PFSK-1 (cell line): Measurements from ENCODE around the gene GTF2F1.

ENCODE experiments used
- POLR2AphosphoS5 ChIP-seq: IDR thresholded peaks from 2 replicates; pipeline ENCODE4 v1.6.1; 2012; ENCODE audit warnings: low read depth, mild to moderate bottlenecking, control low read depth, low read length, moderate library complexity
- REST ChIP-seq, 2 experiments: IDR thresholded peaks; 2 replicates each; pipeline versions ENCODE4 v1.6.1 to v1.8.0; 2011 to 2012; ENCODE audit warnings: low read depth in 2 of 2, low read length in 2 of 2, control low read depth in 1 of 2, inconsistent platforms in 1 of 2, mild to moderate bottlenecking in 1 of 2, moderate library complexity in 1 of 2; ENCODE audit not compliant: insufficient read depth in 1 of 2
- SIN3A ChIP-seq: IDR thresholded peaks from 2 replicates; pipeline ENCODE4 v1.6.1; 2012; ENCODE audit warnings: mild to moderate bottlenecking, low read length, moderate library complexity, borderline replicate concordance; ENCODE audit not compliant: insufficient read depth
- TAF1 ChIP-seq: IDR thresholded peaks from 2 replicates; pipeline ENCODE4 v1.6.1; 2012; ENCODE audit warnings: low read length, control low read depth, borderline replicate concordance; ENCODE audit not compliant: insufficient read depth

GRCh38 chr19:6343462-6343861 is 49.5 kb downstream of the GTF2F1 start:
- TF ChIP-seq POLR2AphosphoS5, result no peak
- TF ChIP-seq SIN3A, result no peak
- TF ChIP-seq REST (IDR thresholded peaks at IDR 0.05; ENCODE audit: insufficient read depth in 1 of 2, low read depth in 2 of 2, low read length in 2 of 2), result no peak
- TF ChIP-seq TAF1, result no peak
